GM23338 (cell line): Measurements from ENCODE around the gene SMIM28. TPM values are rescaled to one million over a fixed set of nuclear protein-coding genes. Genes with fewer than 3 reads are reported as not detected.

Experiments used
- ATAC-seq: fragments of 200-7000 bp; cut with Tn5 transposase; 3 replicates; pipeline ENCODE4 v1.9.1; 2020
- DNase-seq: peaks from one replicate; pipeline ENCODE4 v3.0.0-alpha.2; 2015; ENCODE audit warnings: low spot score
- H2AFZ ChIP-seq: fragments of 200-600 bp; sonication (generic); 2 replicates; pipeline ENCODE4 v1.8.0; 2016; ENCODE audit warnings: antibody characterized with exemption, mild to moderate bottlenecking, moderate library complexity
- H3F3A ChIP-seq: fragments of 200-600 bp; sonication (generic); replicated peaks from 2 replicates; pipeline ENCODE4 v1.8.0; 2017; ENCODE audit warnings: antibody characterized with exemption, mixed run types, low read depth
- H3K27ac ChIP-seq: fragments of 200-600 bp; sonication (generic); 2 replicates; pipeline ENCODE4 v1.6.1; 2016; ENCODE audit warnings: low read depth
- H3K27me3 ChIP-seq: fragments of 200-600 bp; sonication (generic); 2 replicates; pipeline ENCODE4 v1.8.0; 2016; ENCODE audit warnings: mild to moderate bottlenecking, mixed run types, moderate library complexity; ENCODE audit not compliant: insufficient read depth
- H3K36me3 ChIP-seq: fragments of 200-600 bp; sonication (generic); 2 replicates; pipeline ENCODE4 v1.8.0; 2016; ENCODE audit warnings: mild to moderate bottlenecking; ENCODE audit not compliant: insufficient read depth
- H3K4me1 ChIP-seq: fragments of 200-600 bp; sonication (generic); 2 replicates; pipeline ENCODE4 v1.8.0; 2016; ENCODE audit warnings: mild to moderate bottlenecking, moderate library complexity; ENCODE audit not compliant: insufficient read depth
- H3K4me2 ChIP-seq: fragments of 200-600 bp; sonication (generic); 2 replicates; pipeline ENCODE4 v1.7.1; 2017; ENCODE audit warnings: mixed run types
- H3K4me3 ChIP-seq: fragments of 200-600 bp; sonication (generic); 2 replicates; pipeline ENCODE4 v1.6.1; 2016; ENCODE audit warnings: mixed run types
- H3K79me2 ChIP-seq: fragments of 200-600 bp; sonication (generic); replicated peaks from 2 replicates; pipeline ENCODE4 v1.8.0; 2017; ENCODE audit warnings: mild to moderate bottlenecking; ENCODE audit not compliant: insufficient read depth
- H3K9me2 ChIP-seq: fragments of 200-600 bp; sonication (generic); 2 replicates; pipeline ENCODE4 v1.8.0; 2017; ENCODE audit not compliant: insufficient read depth
- H4K20me1 ChIP-seq: fragments of 200-600 bp; sonication (generic); replicated peaks from 2 replicates; pipeline ENCODE4 v1.8.0; 2017; ENCODE audit warnings: mild to moderate bottlenecking; ENCODE audit not compliant: insufficient read depth
- H3K27ac Mint-ChIP-seq: 2 replicates; pipeline ENCODE4 v1.8.0; 2020; ENCODE audit warnings: inconsistent platforms, mild to moderate bottlenecking, moderate library complexity, mixed read lengths
- H3K27me3 Mint-ChIP-seq: 3 replicates; pipeline ENCODE4 v1.8.0; 2022; ENCODE audit warnings: low read depth, mild to moderate bottlenecking, moderate library complexity, mixed read lengths, inconsistent platforms; ENCODE audit not compliant: insufficient read depth, poor library complexity
- H3K36me3 Mint-ChIP-seq: 3 replicates; pipeline ENCODE4 v1.8.0; 2021; ENCODE audit warnings: low read depth, mild to moderate bottlenecking, inconsistent platforms, moderate library complexity, mixed read lengths
- H3K4me1 Mint-ChIP-seq: 3 replicates; pipeline ENCODE4 v1.8.0; 2020; ENCODE audit warnings: mild to moderate bottlenecking, inconsistent platforms, mixed read lengths
- H3K4me3 Mint-ChIP-seq: 3 replicates; pipeline ENCODE4 v1.8.0; 2021; ENCODE audit warnings: moderate library complexity, mild to moderate bottlenecking, inconsistent platforms, mixed read lengths
- H3K9me3 Mint-ChIP-seq: 3 replicates; pipeline ENCODE4 v1.8.0; 2020; ENCODE audit warnings: moderate library complexity, mild to moderate bottlenecking, inconsistent platforms, mixed read lengths
- CREB1 ChIP-seq: fragments of 250-450 bp; sonication (Bioruptor Pico); IDR thresholded peaks from 2 replicates; pipeline ENCODE4 v1.5.0; 2020; ENCODE audit warnings: low read depth, mild to moderate bottlenecking, moderate library complexity
- CTCF ChIP-seq, 2 experiments: fragments of 200-600 bp in 1 of 2; sonication (generic) in 1 of 2; conservative IDR thresholded peaks; 2 replicates each; pipeline versions ENCODE4 v1.5.1 to v1.6.1; 2016 to 2017; ENCODE audit warnings: antibody characterized with exemption in 2 of 2, low read depth in 2 of 2, mild to moderate bottlenecking in 2 of 2, moderate library complexity in 1 of 2
- EZH2 ChIP-seq: fragments of 200-600 bp; sonication (generic); IDR thresholded peaks from one replicate; pipeline ENCODE4 v1.8.0; 2017; ENCODE audit warnings: antibody characterized with exemption, mild to moderate bottlenecking, low read depth; ENCODE audit not compliant: unreplicated experiment
- JUNB ChIP-seq: IDR thresholded peaks from one replicate; pipeline ENCODE4 v1.6.1; 2016; ENCODE audit warnings: antibody characterized with exemption; ENCODE audit not compliant: unreplicated experiment
- NANOG ChIP-seq: IDR thresholded peaks from 2 replicates; pipeline ENCODE4 v1.6.1; 2016; ENCODE audit warnings: antibody characterized with exemption, borderline replicate concordance
- POLR2AphosphoS5 ChIP-seq: IDR thresholded peaks from 2 replicates; pipeline ENCODE4 v1.6.1; 2016; ENCODE audit warnings: antibody characterized with exemption, low read depth
- REST ChIP-seq: IDR thresholded peaks from one replicate; pipeline ENCODE4 v1.6.1; 2018; ENCODE audit warnings: antibody characterized with exemption; ENCODE audit not compliant: unreplicated experiment
- STAT1 ChIP-seq: IDR thresholded peaks from one replicate; pipeline ENCODE4 v1.6.1; 2016; ENCODE audit warnings: antibody characterized with exemption; ENCODE audit not compliant: unreplicated experiment
- ZNF114 ChIP-seq: fragments of 250-450 bp; sonication (Bioruptor Pico); IDR thresholded peaks from 2 replicates; pipeline ENCODE4 v1.5.0; 2020; ENCODE audit warnings: mild to moderate bottlenecking, moderate library complexity
- polyA plus RNA-seq: library from polyadenylated mRNA; unstranded; fragments of >200 nt; fragmentation: Nextera tagmentation; extraction: Ambion mirVana; gene quantifications from 2 replicates; pipeline ENCODE4 v1.2.1, GENCODE V29; 2016
- total RNA-seq: library from RNA; depleted of rRNA; stranded (reverse); fragments of >200 nt; shearing (Covaris generic); gene quantifications from 2 replicates; pipeline ENCODE4 v1.2.3, GENCODE V29; 2014

The SMIM28 gene
- total and polyA plus RNA-seq, 2 experiments from 2014 or later = not detected

GRCh38 chr6:138421089-138421488 lies 43.4 kb downstream of the SMIM28 start (continued):
- TF ChIP-seq CTCF (conservative IDR thresholded peaks at IDR 0.05; ENCODE audit: low read depth in 2 of 2) (no peak), ZNF114 (CRISPR knock-in tag) (no peak), JUNB (no peak), REST (no peak), CREB1 (CRISPR knock-in tag) (no peak), NANOG (no peak), STAT1 (no peak), EZH2 (no peak), POLR2AphosphoS5 (no peak)

GRCh38 chr6:138421608-138422007 lies 43.9 kb downstream of the SMIM28 start:
- Mint-ChIP-seq H3K27me3 (peaks cover 10% of the 10 kb centered on the region), H3K27ac (no peak overlapping the region), H3K9me3 (no peaks in the 10 kb centered on the region), H3K4me1 (no peaks in the 10 kb centered on the region), H3K4me3 (no peak overlapping the region), H3K36me3 (peaks cover 45% of the 10 kb centered on the region)
- Histone ChIP-seq H3K4me3 (no peak overlapping the region), H3K9me2 (no peaks in the 10 kb centered on the region), H3K4me2 (no peak overlapping the region), H3K27ac (no peak overlapping the region), H3K4me1 (no peaks in the 10 kb centered on the region), H4K20me1 (no peaks in the 10 kb centered on the region; the same call in 1 of the 2 replicates), H2AFZ (no peak overlapping the region), H3F3A (no peaks in the 10 kb centered on the region), H3K36me3 (no peaks in the 10 kb centered on the region; the same call in 1 of the 2 replicates), H3K27me3 (no peaks in the 10 kb centered on the region), H3K79me2 (no peaks in the 10 kb centered on the region)
- TF ChIP-seq NANOG (no peak), CTCF (conservative IDR thresholded peaks at IDR 0.05; ENCODE audit: low read depth in 2 of 2) (0 out of 4 replicates have a peak, but pooled peaks of 1 of the 2 experiments have one; percentile 3)
- ATAC-seq (no peak), DNase-seq (no peak)
